Mesothelial cell of epicardium (in vitro differentiated cells): ENCODE data around the gene RPS6KL1. TPM values are rescaled to one million over a fixed set of nuclear protein-coding genes. Genes with fewer than 3 reads are reported as not detected.

Experiments used
- DNase-seq, 2 experiments: peaks; one replicate each; pipeline ENCODE4 v3.0.0; 2021; ENCODE audit warnings: low spot score in 2 of 2; ENCODE audit not compliant: unreplicated experiment in 2 of 2
- H3K27ac Mint-ChIP-seq: 2 replicates; pipeline ENCODE4 v1.8.0; 2021; ENCODE audit warnings: mixed read lengths
- H3K27me3 Mint-ChIP-seq: 2 replicates; pipeline ENCODE4 v1.8.0; 2021; ENCODE audit warnings: low read depth, mixed read lengths
- H3K36me3 Mint-ChIP-seq: 2 replicates; pipeline ENCODE4 v1.8.0; 2021; ENCODE audit warnings: mixed read lengths
- H3K4me1 Mint-ChIP-seq: 2 replicates; pipeline ENCODE4 v1.8.0; 2021; ENCODE audit warnings: mixed read lengths
- H3K4me3 Mint-ChIP-seq: 2 replicates; pipeline ENCODE4 v1.8.0; 2021; ENCODE audit warnings: mild to moderate bottlenecking, moderate library complexity, mixed read lengths
- H3K9me3 Mint-ChIP-seq: 2 replicates; pipeline ENCODE4 v1.8.0; 2021; ENCODE audit warnings: mixed read lengths
- total RNA-seq: library from RNA; stranded (reverse); gene quantifications from 3 replicates; pipeline ENCODE4 v1.2.1, GENCODE V29; 2021
- TF ChIP-seq, protein P1 (sequence below): fragments of 200-600 bp; sonication (generic); IDR thresholded peaks from one replicate; pipeline ENCODE4 v1.5.0; 2021; ENCODE audit warnings: antibody characterized with exemption; ENCODE audit not compliant: unreplicated experiment

The RPS6KL1 gene
- total RNA-seq, 1 donor from 2014 or later: 1.1 TPM

DNA sequence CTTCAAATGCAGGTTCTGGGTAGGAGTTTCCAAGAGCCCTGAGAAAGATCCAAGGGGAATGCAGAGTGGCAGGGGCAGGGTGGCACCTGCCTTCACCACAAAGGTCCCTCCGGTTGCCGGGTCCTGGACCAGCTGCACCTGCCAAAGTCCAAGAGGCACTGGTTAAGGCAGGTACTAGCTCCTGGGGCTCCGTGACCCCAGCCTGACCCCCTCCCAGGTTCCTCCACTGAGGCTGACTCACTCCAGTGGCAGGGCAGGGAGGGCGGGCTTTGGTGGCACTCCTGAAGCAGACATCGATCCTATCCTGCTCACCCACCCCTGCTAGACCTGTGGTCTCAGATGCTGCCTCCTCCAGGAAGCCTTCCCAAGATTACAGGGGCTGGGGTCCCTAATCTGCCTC, 11.4 kb downstream of the RPS6KL1 start:
- TF ChIP-seq, protein P1, sequence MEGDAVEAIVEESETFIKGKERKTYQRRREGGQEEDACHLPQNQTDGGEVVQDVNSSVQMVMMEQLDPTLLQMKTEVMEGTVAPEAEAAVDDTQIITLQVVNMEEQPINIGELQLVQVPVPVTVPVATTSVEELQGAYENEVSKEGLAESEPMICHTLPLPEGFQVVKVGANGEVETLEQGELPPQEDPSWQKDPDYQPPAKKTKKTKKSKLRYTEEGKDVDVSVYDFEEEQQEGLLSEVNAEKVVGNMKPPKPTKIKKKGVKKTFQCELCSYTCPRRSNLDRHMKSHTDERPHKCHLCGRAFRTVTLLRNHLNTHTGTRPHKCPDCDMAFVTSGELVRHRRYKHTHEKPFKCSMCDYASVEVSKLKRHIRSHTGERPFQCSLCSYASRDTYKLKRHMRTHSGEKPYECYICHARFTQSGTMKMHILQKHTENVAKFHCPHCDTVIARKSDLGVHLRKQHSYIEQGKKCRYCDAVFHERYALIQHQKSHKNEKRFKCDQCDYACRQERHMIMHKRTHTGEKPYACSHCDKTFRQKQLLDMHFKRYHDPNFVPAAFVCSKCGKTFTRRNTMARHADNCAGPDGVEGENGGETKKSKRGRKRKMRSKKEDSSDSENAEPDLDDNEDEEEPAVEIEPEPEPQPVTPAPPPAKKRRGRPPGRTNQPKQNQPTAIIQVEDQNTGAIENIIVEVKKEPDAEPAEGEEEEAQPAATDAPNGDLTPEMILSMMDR: no peak
- no peaks in the 10 kb centered on the region for H3K36me3 Mint-ChIP-seq

DNA sequence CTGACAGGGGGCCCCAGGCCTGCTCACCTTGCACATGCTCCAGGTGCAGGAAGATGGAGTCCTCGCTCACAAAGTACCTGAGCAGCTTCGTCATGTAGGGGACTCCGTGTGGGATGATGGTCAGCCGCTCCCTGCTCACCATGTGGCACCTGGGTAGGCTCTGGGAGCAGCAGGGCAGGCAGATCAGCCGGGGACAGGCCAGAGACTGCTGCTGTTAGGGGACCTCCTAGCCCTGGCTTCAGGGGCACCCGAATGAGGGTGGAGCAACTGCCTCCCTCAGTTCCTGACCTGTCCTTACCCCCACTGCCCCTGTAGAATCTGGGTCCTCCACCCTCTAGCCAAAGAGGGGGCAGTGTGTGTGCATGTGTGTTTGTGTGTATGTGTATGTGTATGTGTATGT, 11.8 kb downstream of the RPS6KL1 start:
- Mint-ChIP-seq H3K27me3 (no peaks in the 10 kb centered on the region), H3K4me3 (no peak overlapping the region), H3K9me3 (no peaks in the 10 kb centered on the region), H3K27ac (no peak overlapping the region), H3K36me3 (no peaks in the 10 kb centered on the region), H3K4me1 (peaks cover 2% of the 10 kb centered on the region)
- TF ChIP-seq, protein P1: no peak
- no peak for DNase-seq

More for the DNA sequence above, 11.4 kb downstream of the RPS6KL1 start:
- Mint-ChIP-seq H3K4me1 (peaks cover 2% of the 10 kb centered on the region), H3K27ac (no peak overlapping the region), H3K9me3 (no peaks in the 10 kb centered on the region), H3K27me3 (no peaks in the 10 kb centered on the region), H3K4me3 (no peak overlapping the region)
- no peak for DNase-seq

DNA sequence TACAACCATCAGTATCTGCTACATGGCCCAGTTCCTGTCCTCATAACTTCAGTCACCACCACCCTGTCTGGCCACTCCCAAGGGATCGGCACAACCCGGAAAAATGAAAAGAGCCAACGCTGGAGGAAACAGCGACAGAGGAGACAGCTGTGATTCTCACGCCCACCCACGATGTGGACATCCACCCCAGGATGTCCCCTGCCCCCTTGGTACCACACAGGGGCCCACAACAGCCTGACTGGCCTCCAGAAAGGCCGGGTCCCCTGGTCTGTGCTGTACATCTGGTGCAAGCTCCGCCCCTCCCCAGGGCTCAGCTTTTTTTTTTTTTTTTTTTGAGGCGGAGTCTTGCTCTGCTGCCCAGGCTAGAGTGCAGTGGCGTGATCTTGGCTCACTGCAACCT, 12.5 kb downstream of the RPS6KL1 start:
- H3K36me3 Mint-ChIP-seq: no peaks in the 10 kb centered on the region
- TF ChIP-seq, protein P1: no peak
- peaks cover 2% of the 10 kb centered on the region for H3K4me1 Mint-ChIP-seq
- H3K9me3 Mint-ChIP-seq: no peaks in the 10 kb centered on the region
- H3K27me3 Mint-ChIP-seq: no peaks in the 10 kb centered on the region
- no peak overlapping the region for H3K27ac Mint-ChIP-seq
- H3K4me3 Mint-ChIP-seq: no peak overlapping the region
- no peak for DNase-seq

DNA sequence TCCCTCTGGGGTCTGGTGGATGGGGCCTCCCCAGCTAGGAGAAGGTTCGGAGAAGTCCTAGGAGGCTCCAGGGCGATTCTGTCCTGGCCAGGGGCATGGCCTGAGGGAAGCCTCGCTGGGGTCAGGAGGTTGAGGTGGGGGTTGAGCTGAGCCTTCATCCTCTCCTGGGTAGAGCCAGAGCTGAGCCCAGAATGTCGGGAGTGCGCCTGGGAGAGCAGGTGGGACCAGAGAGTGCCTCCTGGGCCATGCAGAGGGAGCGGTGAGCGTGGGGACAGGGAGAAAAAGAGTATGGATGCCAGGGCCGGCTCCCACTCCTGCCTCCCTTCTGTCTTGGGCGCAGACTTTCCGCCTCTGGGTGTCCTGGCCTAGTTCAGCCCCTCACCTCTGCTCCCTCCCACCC, 13.1 kb downstream of the RPS6KL1 start:
- DNase-seq: no peak
- TF ChIP-seq, protein P1: no peak
- Mint-ChIP-seq H3K27me3 (no peaks in the 10 kb centered on the region), H3K27ac (no peak overlapping the region), H3K9me3 (no peaks in the 10 kb centered on the region), H3K4me3 (no peak overlapping the region), H3K36me3 (no peaks in the 10 kb centered on the region), H3K4me1 (peaks cover 2% of the 10 kb centered on the region)

DNA sequence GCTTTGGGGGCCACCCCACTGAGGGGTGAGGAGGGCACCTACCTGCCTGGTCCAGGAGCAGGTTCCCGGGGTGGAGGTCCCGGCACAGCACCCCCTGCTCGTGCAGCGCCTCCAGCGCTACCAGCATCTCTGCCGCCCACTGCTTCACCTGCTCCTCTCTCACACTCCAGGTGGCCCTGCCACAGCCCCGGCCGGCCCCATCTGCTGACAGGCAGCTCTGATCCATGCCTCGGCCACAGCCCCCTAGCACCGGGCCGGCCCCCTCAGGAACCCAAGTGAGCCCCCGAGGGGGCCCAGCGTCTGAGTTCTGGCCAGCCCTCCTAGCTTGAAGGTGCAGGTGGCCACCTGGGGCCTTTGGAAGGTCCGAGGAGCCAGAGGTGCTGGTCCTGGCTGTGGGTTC, 13.6 kb downstream of the RPS6KL1 start:
- DNase-seq: no peak
- peaks cover 2% of the 10 kb centered on the region for H3K4me1 Mint-ChIP-seq
- H3K4me3 Mint-ChIP-seq: no peak overlapping the region
- no peaks in the 10 kb centered on the region for H3K36me3 Mint-ChIP-seq
- no peaks in the 10 kb centered on the region for H3K9me3 Mint-ChIP-seq
- no peaks in the 10 kb centered on the region for H3K27me3 Mint-ChIP-seq
- H3K27ac Mint-ChIP-seq: no peak overlapping the region
- TF ChIP-seq, protein P1: no peak

DNA sequence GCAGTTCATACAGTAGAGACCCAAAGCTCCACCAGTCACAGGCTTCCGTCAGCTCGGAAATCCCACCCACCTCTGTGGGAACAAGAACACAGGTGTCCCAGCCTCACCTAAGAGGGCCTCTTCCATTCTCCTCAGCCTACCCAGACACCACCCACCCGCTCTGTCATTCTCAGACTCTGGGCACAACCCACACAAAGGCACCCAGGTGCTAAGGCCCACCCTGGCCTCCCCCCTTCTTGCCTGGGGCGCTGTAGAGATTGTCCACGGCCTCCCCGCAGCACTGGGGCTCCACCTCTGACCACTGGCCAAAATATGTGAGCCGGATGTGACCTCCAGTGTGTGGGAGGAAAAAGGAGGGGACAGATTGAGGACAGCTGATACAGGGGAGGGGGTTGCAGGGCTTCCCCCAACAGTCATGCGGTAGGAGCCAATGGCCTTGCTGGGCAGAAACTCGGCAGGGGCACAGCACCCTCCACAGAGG, 14.2 kb downstream of the RPS6KL1 start:
- Mint-ChIP-seq H3K4me3 (no peak overlapping the region), H3K9me3 (no peaks in the 10 kb centered on the region), H3K27ac (no peak overlapping the region), H3K36me3 (no peaks in the 10 kb centered on the region), H3K4me1 (no peaks in the 10 kb centered on the region), H3K27me3 (no peaks in the 10 kb centered on the region)
- DNase-seq: no peak
- TF ChIP-seq, protein P1: no peak
